ENCODE data around the gene MAP4K4. TPM values are rescaled to one million over a fixed set of nuclear protein-coding genes. Genes with fewer than 3 reads are reported as not detected.

The MAP4K4 gene
- total and polyA plus RNA-seq, 2 of the 13 experiments (the other 11 are each of a cell fraction or from before 2014, with no cell fraction given) = 105 to 264 TPM

GRCh38 chr2:101673920-101674319, 23.6 kb upstream of the MAP4K4 start (continued):
- TF ChIP-seq SOX13 (IDR thresholded peaks at IDR 0.05) (peak; percentile 36; the same call in 1 of the 2 replicates), SOX13 (CRISPR knock-in tag; conservative IDR thresholded peaks at IDR 0.05 in 1 of 2, IDR thresholded peaks at IDR 0.05 in 1 of 2) (peak in 1 of 2 experiments; percentile 70; a peak in 2 of 4 replicates), CHD4 (IDR thresholded peaks at IDR 0.05; ENCODE audit: borderline replicate concordance, low read length) (peak; percentile 70; the same call in 1 of the 2 replicates), NONO (IDR thresholded peaks at IDR 0.05) (no peak), NONO (CRISPR knock-in tag; conservative IDR thresholded peaks at IDR 0.05) (no peak), CENPBD1 (CRISPR knock-in tag; IDR thresholded peaks at IDR 0.05; ENCODE audit: borderline replicate concordance, low read depth) (no peak), KAT2B (IDR thresholded peaks at IDR 0.05; ENCODE audit: borderline replicate concordance, low read depth, low read length) (no peak), ATF3 (CRISPR knock-in tag; IDR thresholded peaks at IDR 0.05) (no peak), PCBP2 (optimal IDR thresholded peaks at IDR 0.05; ENCODE audit: low read depth, low read length, poor library complexity, severe bottlenecking) (no peak), ZNF280D (CRISPR knock-in tag; IDR thresholded peaks at IDR 0.05) (no peak), PTBP1 (IDR thresholded peaks at IDR 0.05; ENCODE audit: low read depth, low read length, poor library complexity, severe bottlenecking) (no peak), ZBED4 (CRISPR knock-in tag; IDR thresholded peaks at IDR 0.05; ENCODE audit: borderline replicate concordance) (no peak), CSRNP1 (CRISPR knock-in tag; IDR thresholded peaks at IDR 0.05) (no peak), SIN3B (IDR thresholded peaks at IDR 0.05; ENCODE audit: low read length) (0 out of 2 replicates have a peak, but pooled peaks have one; percentile 22), NFE2L1 (CRISPR knock-in tag; IDR thresholded peaks at IDR 0.05; ENCODE audit: borderline replicate concordance) (no peak), ZNF816 (CRISPR knock-in tag; IDR thresholded peaks at IDR 0.05; ENCODE audit: borderline replicate concordance) (no peak), ZBTB33 (CRISPR knock-in tag; IDR thresholded peaks at IDR 0.05) (peak; percentile 87)
